IPS-18a (cell line): ENCODE measurements around the gene AP2M1.

Experiments
- H3K27ac ChIP-seq: one replicate; pipeline ENCODE4 v1.5.1; 2013; ENCODE audit warnings: low read length
- H3K27me3 ChIP-seq: one replicate; pipeline ENCODE4 v1.6.1; 2013; ENCODE audit warnings: mild to moderate bottlenecking, low read length; ENCODE audit not compliant: control insufficient read depth, insufficient read depth
- H3K36me3 ChIP-seq: one replicate; pipeline ENCODE4 v1.6.1; 2013; ENCODE audit warnings: low read depth, low read length; ENCODE audit not compliant: control insufficient read depth
- H3K4me1 ChIP-seq: one replicate; pipeline ENCODE4 v1.6.1; 2013; ENCODE audit warnings: low read depth, low read length; ENCODE audit not compliant: control insufficient read depth
- H3K4me3 ChIP-seq: one replicate; pipeline ENCODE4 v1.5.1; 2013; ENCODE audit warnings: low read length
- H3K9ac ChIP-seq: one replicate; pipeline ENCODE4 v1.6.1; 2013; ENCODE audit warnings: mild to moderate bottlenecking, low read length, moderate library complexity
- H3K9me3 ChIP-seq: one replicate; pipeline ENCODE4 v1.6.1; 2013; ENCODE audit warnings: low read depth, low read length; ENCODE audit not compliant: control insufficient read depth

The AP2M1 gene

DNA sequence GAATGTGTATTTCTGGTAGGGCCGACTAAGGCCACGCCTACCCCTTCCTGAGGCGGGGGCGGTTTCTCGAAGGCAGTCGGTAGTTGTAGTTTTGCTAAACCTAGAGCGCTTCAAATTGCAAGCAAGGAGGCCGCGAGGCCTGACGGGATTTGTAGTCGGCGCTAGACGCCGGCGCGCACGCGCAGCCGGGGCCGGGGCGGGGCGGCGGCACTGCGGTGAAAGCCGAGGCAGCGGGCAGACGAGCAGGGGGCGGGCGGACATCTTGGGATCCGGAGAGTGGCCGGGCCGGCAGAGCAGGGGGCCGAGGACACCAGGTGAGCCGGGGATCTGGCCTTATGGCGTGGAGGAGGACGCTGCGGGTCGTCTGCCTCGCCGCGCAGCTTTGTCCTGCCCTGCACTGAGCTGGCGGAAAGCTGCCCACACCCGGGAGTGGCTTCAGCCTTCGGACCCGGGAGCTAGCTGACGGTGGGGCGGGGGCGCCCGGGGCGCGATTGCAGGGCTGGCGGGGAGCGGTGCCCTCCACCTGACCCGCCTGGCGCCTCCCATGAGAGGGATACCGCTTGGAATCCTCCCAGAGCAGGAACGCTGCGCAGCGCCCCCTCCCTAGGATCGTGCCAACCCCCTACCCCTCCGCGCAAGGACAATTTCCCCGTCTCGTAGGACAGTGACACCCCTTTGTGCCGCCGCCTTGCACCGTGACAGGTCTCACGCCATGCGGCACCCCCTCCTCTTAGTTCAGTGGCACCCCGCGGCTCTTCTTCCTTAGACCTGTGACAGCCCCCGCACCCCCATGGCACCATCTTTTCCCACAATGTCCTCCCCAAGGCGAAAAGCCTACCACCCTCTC is at the start of gene AP2M1:
TSS of gene AP2M1 (plus strand) at position 210 of the 847 bp plus-strand sequence. CDS start 2,139 bp downstream, outside the sequence.
- Histone ChIP-seq H3K9me3 (no peaks in the 10 kb centered on the region), H3K4me1 (peaks cover 15% of the 10 kb centered on the region), H3K9ac (peak within 1 kb of the TSS; percentile 91), H3K27ac (no peak within 1 kb of the TSS), H3K36me3 (peaks cover 39% of the 10 kb centered on the region), H3K4me3 (peak within 1 kb of the TSS; percentile 95), H3K27me3 (no peaks in the 10 kb centered on the region)

- Histone ChIP-seq H3K27ac (no peak overlapping the region), H3K4me3 (no peak overlapping the region), H3K9ac (no peak overlapping the region), H3K36me3 (no peaks in the 10 kb centered on the region), H3K9me3 (no peaks in the 10 kb centered on the region), H3K4me1 (no peaks in the 10 kb centered on the region), H3K27me3 (no peaks in the 10 kb centered on the region)
Observed at GRCh38 chr3:184126006-184126405, 48.6 kb upstream of the AP2M1 start.

- H3K27ac ChIP-seq: no peak overlapping the region
- peaks cover 6% of the 10 kb centered on the region for H3K4me1 ChIP-seq
- H3K27me3 ChIP-seq: peaks cover 6% of the 10 kb centered on the region
- no peaks in the 10 kb centered on the region for H3K36me3 ChIP-seq
- H3K9me3 ChIP-seq: no peaks in the 10 kb centered on the region
- no peak overlapping the region for H3K9ac ChIP-seq
- no peak overlapping the region for H3K4me3 ChIP-seq
Observed at GRCh38 chr3:184129012-184129411, 45.6 kb upstream of the AP2M1 start.

- Histone ChIP-seq H3K9me3 (no peaks in the 10 kb centered on the region), H3K9ac (no peak overlapping the region), H3K27me3 (peaks cover 6% of the 10 kb centered on the region), H3K4me1 (peaks cover 10% of the 10 kb centered on the region), H3K27ac (no peak overlapping the region), H3K4me3 (no peak overlapping the region), H3K36me3 (no peaks in the 10 kb centered on the region)
Observed at GRCh38 chr3:184132945-184133344, 41.7 kb upstream of the AP2M1 start.

DNA sequence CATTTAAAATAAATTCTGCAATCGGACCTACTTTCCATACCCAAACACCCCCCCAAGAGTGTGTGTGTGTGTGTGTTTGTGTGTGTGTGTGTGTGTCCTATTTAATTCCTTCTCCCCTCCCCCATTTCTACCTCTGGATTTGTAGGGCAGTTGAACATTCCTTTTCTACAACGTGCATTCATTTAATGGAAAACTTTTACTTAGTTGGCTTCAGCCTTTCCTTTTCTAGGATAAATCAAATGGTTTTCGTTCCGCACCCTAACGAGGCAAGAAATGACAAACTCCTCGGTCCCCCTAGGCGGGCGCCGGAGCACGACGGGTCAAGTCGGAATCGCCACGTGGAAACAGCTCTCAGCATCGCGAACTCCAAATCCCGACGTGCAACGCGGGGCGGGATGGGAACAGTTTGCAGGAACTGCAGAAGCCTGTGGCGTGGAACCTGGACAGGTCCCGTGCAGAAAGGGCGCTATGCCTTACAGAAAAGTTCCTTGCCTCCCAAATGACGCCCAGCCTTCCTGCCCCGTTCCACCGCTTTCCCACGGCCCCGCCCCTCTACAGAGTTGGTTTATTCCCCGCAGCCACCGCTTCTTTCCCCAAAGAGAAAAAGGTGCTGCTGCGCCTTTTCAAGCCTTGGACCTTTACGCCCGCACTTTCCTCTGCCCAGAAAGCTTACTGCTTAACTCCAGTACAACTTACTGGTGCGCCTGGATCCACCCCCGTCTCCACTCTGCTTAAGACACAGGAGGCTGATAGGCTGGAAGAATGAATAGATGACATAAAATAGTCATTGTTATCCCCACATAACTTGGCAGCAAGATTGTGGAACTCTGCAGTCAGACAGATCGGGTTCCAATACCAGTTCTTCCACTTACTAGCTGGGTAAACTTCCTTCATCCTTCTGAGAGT is 40.6 kb upstream of the AP2M1 start:
- Histone ChIP-seq H3K9ac (peak overlapping the region; percentile 91), H3K36me3 (no peaks in the 10 kb centered on the region), H3K9me3 (no peaks in the 10 kb centered on the region), H3K27me3 (peaks cover 6% of the 10 kb centered on the region), H3K4me3 (peak overlapping the region; percentile 100), H3K4me1 (peaks cover 10% of the 10 kb centered on the region), H3K27ac (no peak overlapping the region)

- peaks cover 6% of the 10 kb centered on the region for H3K27me3 ChIP-seq
- H3K27ac ChIP-seq: no peak overlapping the region
- peak overlapping the region; percentile 91 for H3K9ac ChIP-seq
- peaks cover 10% of the 10 kb centered on the region for H3K4me1 ChIP-seq
- no peaks in the 10 kb centered on the region for H3K9me3 ChIP-seq
- peak overlapping the region; percentile 100 for H3K4me3 ChIP-seq
- H3K36me3 ChIP-seq: no peaks in the 10 kb centered on the region
Observed at GRCh38 chr3:184134746-184135148, 39.9 kb upstream of the AP2M1 start.

- Histone ChIP-seq H3K9me3 (no peaks in the 10 kb centered on the region), H3K27me3 (peaks cover 6% of the 10 kb centered on the region), H3K27ac (peak within 1 kb of the TSS; percentile 18), H3K9ac (peak within 1 kb of the TSS; percentile 91), H3K4me3 (peak within 1 kb of the TSS; percentile 100), H3K36me3 (peaks cover 4% of the 10 kb centered on the region), H3K4me1 (peaks cover 10% of the 10 kb centered on the region)
Observed at GRCh38 chr3:184135149-184135910, 39.3 kb upstream of the AP2M1 start, which contains the start of gene EIF2B5. Gene EIF2B5 (plus strand): TSS chr3:184135358. CDS start chr3:184135386, 28 bp downstream.

DNA sequence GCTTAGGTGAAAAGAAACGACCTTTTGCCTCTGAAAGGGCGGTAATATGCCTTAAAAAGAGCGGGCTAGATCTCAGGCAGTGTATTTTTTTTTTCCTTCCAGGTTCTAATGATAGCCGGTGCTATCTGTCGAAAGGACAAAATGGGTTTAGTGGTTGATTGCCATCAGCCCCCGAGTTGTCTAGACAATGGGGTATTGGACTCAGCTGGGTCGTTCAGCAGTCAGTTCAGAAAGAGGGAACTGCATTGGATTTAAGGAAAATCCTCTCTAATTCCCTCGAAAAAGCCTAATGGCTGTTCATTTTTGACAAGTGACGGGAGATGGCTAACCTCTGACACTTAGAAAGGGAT is 38.8 kb upstream of the AP2M1 start:
- H3K27me3 ChIP-seq: peaks cover 6% of the 10 kb centered on the region
- H3K27ac ChIP-seq: peak overlapping the region; percentile 18
- H3K4me1 ChIP-seq: peaks cover 10% of the 10 kb centered on the region
- H3K9ac ChIP-seq: peak overlapping the region; percentile 91
- peak overlapping the region; percentile 100 for H3K4me3 ChIP-seq
- no peaks in the 10 kb centered on the region for H3K9me3 ChIP-seq
- H3K36me3 ChIP-seq: peaks cover 10% of the 10 kb centered on the region

DNA sequence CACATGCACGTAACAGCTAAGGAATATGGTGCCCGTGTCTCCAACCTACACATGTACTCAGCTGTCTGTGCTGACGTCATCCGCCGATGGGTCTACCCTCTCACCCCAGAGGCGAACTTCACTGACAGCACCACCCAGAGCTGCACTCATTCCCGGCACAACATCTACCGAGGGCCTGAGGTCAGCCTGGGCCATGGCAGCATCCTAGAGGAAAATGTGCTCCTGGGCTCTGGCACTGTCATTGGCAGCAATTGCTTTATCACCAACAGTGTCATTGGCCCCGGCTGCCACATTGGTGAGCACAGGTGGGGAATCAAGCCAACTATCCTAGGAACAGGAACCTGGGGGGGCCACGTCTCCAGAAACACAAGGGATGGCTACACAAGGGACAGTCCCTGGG is 34.2 kb upstream of the AP2M1 start:
- H3K4me3 ChIP-seq: no peak overlapping the region
- no peak overlapping the region for H3K9ac ChIP-seq
- no peaks in the 10 kb centered on the region for H3K9me3 ChIP-seq
- H3K36me3 ChIP-seq: peaks cover 51% of the 10 kb centered on the region
- H3K27ac ChIP-seq: no peak overlapping the region
- no peaks in the 10 kb centered on the region for H3K4me1 ChIP-seq
- H3K27me3 ChIP-seq: no peaks in the 10 kb centered on the region

- H3K27ac ChIP-seq: no peak overlapping the region
- no peak overlapping the region for H3K4me3 ChIP-seq
- no peak overlapping the region for H3K9ac ChIP-seq
- H3K4me1 ChIP-seq: no peaks in the 10 kb centered on the region
- no peaks in the 10 kb centered on the region for H3K27me3 ChIP-seq
- no peaks in the 10 kb centered on the region for H3K9me3 ChIP-seq
- H3K36me3 ChIP-seq: peaks cover 55% of the 10 kb centered on the region
Observed at GRCh38 chr3:184142199-184142598, 32.5 kb upstream of the AP2M1 start.

DNA sequence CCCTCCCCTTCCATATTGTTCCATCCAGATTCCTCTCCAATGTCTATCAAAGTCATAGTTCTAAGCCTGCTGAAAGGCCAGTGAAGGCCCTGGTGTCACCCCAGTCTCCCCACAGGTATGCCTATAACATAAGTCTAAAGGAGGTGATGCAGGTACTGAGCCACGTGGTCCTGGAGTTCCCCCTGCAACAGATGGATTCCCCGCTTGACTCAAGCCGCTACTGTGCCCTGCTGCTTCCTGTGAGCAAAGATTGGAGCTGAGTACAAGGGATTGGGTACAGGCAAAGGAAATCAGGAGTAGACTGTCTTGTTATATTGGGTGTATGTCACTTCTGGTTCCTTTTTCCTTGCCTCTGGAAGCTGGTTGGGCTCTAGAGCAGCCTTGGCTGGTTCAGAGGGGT is 31.3 kb upstream of the AP2M1 start:
- Histone ChIP-seq H3K27ac (no peak overlapping the region), H3K9ac (no peak overlapping the region), H3K36me3 (peaks cover 55% of the 10 kb centered on the region), H3K9me3 (no peaks in the 10 kb centered on the region), H3K4me1 (no peaks in the 10 kb centered on the region), H3K27me3 (no peaks in the 10 kb centered on the region), H3K4me3 (no peak overlapping the region)
